ENCODE measurements around the gene TUBB8. TPM values are rescaled to one million over a fixed set of nuclear protein-coding genes. Genes with fewer than 3 reads are reported as not detected.
"Not testable (repeated sequence)": the region's sequence is repeated elsewhere in the genome, so short reads cannot be mapped to it uniquely, and the experiment has no call there.

Gene TUBB8
- under 1 TPM; 0.49 to 0.86 (median 0.76) TPM for polyA plus RNA-seq (ENCODE audit: insufficient read depth in 1 of 5, insufficient read length in 5 of 5, low replicate concordance in 1 of 5)
- long read RNA-seq, donor 1, result 0 reads
- long read RNA-seq, donor 2, result 0 reads
- long read RNA-seq, donor 3, result 0 reads
- long read RNA-seq, donor 4, result 0 reads
- long read RNA-seq, donor 5, result 0 reads
- long read RNA-seq, donor 6, result 0 reads
- long read RNA-seq, donor 7, result 0 reads
- long read RNA-seq, donor 8, result 0 reads

DNA sequence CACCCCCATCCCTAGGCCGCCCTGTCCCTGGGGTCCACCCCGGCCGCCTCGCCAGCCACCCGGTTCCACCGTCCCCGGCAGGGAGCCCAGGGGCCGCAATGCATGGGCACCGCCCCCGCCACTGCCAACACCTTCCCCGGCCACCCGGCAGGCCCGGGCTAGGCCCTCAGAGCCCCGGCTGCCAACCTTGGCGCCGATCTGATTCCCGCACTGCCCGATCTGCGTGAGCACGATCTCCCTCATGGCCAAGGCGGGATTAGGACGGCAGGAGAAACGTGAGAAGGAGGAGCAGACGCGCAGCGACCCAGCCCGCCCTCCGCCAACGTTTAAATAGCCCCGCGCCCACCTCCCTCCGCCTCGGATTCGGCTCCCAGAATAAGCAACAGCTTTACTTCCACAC lies at the start of gene TUBB8:
TUBB8 (minus strand) TSS at position 301 of the 400 bp plus-strand sequence; CDS start at position 243, 58 bp downstream.
- DNase-seq, result no peak

GRCh38 chr10:96466-96865 lies 47.4 kb upstream of the TUBB8 start:
- DNase-seq, result no peak

GRCh38 chr10:95356-96115 lies 46.4 kb upstream of the TUBB8 start:
- DNase-seq, result no peak

- no peak for DNase-seq
Measured at GRCh38 chr10:94613-95012, 45.5 kb upstream of the TUBB8 start.

GRCh38 chr10:92846-93245 lies 43.8 kb upstream of the TUBB8 start:
- peak; percentile 34 to 38 for DNase-seq

DNA sequence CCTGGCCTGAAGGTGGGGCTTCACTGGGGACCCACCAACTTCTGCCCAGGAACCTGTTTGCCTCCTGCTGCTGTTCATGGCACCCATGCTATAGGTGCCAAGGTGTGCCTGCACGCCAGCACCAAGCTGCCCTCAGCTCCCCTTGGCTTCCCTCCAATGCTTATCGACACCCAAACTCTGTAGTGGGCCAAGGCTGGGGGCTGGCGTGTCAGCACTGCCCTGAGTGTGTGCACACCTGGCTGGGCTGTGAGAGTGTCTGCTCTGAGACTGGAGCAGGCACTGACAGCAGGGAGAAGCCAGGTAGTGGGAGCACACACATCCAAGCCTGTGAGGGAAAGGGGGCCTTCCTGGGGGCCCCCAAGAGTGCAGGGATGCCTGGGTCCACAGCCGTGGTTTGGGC lies 43.1 kb upstream of the TUBB8 start:
- no peak for DNase-seq

DNA sequence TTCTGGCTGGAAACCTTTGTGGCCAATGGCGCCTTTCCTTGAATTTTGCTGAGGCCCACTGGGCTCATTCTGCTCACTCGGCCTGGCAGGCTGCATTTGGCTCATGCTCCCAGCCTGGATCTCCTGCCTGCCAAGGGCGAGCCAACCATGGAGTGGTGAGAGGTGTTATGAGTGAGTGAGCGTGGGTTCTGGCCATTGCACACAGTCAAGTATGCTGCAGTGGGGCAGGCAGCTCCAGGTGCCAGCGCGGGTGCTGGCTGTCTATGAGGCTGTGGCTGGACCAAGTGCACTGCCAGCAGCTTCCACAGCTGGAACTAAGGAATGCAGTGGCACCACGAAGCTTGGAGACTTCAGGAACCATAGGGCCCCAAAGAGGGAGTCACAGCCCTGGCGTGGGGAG lies 42.2 kb upstream of the TUBB8 start:
- DNase-seq, result no peak

DNA sequence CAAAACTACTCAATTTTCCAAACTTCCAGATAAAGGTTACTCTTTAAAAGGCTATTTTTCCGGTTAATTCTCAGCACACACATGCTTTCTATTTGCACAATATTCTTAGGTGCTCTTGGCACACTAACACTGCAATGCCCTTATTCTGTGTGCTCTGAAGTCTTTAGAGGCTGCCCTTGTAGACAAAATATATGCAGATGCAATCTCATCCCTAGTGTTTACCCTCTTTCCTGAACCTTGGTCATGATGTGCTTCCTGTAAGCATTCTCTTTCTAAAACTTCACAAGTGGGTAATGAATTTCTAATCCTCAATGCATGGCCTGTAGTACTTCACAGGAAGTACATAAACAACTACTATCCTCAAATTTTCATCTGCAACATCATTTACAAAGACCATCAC lies 41.1 kb upstream of the TUBB8 start:
- no peak for DNase-seq

GRCh38 chr10:89248-89647 lies 40.2 kb upstream of the TUBB8 start:
- no peak for DNase-seq

- no peak for DNase-seq
Measured at GRCh38 chr10:88253-88652, 39.2 kb upstream of the TUBB8 start.

GRCh38 chr10:87177-88080 lies 38.3 kb upstream of the TUBB8 start:
- DNase-seq, result no peak

DNA sequence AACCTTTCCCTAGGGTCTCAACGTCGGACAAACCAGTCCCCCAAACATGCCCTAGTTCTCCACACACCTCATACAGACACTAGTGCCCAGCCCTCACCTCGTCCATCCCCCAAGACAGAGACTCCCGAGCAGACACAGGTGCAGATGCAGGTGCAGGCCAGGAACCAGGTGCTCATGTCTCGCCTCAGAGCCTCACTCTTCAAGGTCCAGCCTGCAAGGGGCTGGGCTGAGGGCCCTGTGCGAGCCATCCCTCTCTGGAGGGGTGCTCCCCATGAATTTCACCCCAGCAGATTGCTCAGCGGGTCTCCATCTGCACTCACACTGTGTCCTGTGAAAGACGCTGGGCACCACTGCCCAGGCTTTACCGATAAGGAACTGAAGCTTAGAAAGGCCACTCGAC lies 36.9 kb upstream of the TUBB8 start:
- DNase-seq, result no peak

GRCh38 chr10:85044-85443 lies 35.9 kb upstream of the TUBB8 start:
- no peak for DNase-seq

- DNase-seq, result no peak
Measured at GRCh38 chr10:83930-84530, 34.9 kb upstream of the TUBB8 start.

DNA sequence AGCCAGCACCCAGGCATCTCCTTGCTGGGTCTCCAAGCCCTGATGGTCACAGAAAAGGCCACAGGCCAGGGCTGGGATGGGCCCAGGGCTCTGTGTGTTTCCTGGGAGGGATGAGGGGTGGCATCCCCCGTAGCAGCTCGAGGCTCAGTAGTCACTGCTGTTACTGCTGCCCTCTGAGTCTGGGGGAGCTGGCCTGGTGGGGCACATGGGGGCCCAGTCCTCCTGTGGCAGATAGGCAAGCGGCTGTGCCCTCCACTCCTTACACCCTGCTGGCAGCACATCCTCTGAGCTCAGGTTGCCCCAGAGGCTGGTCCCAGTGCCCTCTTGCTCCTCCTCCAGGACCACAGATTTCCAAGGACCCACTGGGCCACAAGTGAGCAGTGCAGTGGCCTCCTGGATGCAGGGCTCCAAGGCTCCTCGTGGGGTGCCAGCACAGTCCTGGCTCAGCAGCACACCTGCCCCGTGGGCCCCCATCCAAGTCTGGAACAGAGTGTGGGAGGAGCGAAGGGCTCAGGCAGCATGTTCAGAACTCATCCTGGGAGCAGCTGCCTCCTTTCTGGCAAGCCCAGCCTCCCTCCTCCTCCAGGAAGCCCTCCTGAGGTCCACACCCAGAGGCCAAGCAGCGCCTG lies 31.5 kb upstream of the TUBB8 start:
- no peak for DNase-seq

DNA sequence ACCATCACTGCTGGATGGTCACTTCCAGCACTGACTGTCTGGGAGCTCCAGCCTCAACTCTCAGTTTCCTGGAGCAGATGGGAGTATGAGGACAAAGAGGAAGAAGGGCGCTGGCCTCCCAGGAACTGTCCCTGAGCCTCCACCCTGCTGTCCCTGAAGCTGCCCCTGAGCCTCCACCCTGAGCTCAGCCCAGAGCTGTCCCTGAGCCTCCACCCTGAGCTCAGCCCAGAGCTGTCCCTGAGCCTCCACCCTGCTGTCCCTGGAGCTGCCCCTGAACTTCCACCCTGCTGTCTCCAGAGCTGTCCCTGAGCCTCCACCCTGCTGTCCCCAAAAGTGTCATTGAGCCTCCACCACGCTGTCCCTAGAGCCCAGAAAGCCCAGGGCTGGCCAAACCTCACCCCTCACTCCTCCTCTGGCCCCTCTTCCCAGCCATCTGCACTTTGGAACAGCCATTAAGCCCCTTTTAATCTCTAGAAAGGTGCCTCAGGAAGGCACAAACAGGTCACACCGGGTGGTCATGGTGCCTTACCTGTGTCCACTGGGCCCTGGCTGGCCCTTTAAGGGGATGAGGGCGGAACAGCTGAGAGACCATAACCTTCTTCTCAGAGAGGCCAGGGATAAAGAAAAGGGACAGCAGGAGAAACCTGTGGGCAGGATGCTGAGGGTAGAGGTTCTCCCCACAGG lies 30.6 kb upstream of the TUBB8 start:
- no peak for DNase-seq

DNA sequence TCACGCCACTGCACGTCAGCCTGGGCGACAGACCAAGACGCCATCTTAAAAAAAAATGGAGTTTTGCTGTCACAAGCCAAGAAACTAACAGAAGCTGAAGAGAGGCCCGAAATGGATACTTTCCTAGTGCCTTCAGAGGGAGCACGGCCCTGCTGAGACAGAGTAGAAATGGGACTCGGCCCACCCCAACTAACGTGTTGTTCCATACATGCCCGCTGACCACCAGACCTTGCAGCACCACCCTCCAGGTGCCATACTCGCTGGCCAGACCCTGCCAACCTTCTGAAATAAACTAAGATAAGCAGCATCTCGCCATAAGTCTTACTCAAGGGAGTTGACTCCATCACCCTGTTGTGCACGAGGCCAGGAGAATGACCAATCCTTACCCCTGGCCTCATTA lies 29.5 kb upstream of the TUBB8 start:
- no peak for DNase-seq

DNA sequence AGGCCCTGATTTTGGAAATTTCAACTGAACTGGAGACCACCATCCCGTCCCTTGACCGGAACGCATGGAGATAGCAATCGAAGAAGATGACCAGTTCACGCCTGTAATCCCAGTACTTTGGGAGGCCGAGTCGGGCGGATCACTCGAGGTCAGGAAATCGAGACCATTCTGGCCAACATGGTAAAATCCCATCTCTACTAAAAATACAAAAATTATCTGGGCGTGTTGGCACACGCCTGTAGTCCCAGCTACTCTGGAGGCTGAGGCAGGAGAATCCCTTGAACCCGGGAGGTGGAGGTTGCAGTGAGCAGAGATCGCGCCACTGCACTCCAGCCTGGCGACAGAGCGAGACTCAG lies 25.1 kb upstream of the TUBB8 start:
- DNase-seq, result not testable (repeated sequence)

GRCh38 chr10:73543-74265 lies 24.6 kb upstream of the TUBB8 start:
- DNase-seq, result peak; percentile 54 to 58

- DNase-seq, result not testable (repeated sequence)
Measured at GRCh38 chr10:68156-68555, 19.1 kb upstream of the TUBB8 start.

All from right lung (tissue), 10 donors.